T follicular helper cell (primary cell): ENCODE measurements around the gene SLC38A3.

Experiments used
- DNase-seq: peaks from one replicate; pipeline ENCODE4 v3.0.0-alpha.2; 2020; ENCODE audit warnings: low read depth

The SLC38A3 gene

DNA sequence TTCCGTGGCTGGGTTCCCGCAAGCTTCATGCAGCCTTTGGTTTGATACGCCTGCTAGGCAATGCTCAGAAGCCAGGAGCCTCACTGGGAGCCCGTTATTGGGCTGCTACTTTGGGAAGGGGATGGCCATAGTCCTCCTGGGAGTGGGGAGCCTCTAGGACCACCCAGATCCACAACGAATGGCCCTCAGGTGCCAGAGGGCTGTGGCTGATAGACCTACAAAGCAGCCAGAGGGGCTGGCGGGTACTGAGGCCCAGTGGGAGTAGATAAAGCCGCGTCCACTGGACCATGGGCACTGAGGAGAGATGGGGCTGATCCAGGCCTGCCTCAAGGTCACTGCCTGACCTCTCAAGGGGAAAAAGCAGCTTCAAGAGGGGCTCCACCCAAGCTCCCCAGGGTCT lies 12.9 kb upstream of the SLC38A3 start:
- DNase-seq = no peak

GRCh38 chr3:50192689-50193141 lies 12.4 kb upstream of the SLC38A3 start:
- peak; percentile 76 for DNase-seq

- no peak for DNase-seq
Observed at GRCh38 chr3:50193286-50193685, 11.8 kb upstream of the SLC38A3 start.

DNA sequence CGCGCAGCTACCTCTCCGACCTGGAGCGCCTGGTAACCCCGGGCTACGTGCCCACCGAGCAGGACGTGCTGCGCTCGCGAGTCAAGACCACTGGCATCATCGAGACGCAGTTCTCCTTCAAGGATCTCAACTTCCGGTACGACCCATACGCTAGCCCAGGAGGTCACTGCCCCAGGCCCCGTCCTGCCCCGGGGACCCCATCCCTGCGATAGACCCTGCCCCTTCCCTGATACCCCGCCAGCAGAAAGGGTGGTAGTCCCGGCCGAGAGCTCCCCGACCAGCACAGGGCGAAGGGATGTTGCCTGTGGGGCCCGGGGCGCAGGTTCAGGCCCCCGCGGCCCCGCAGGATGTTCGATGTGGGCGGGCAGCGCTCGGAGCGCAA lies 11.3 kb upstream of the SLC38A3 start:
- no peak for DNase-seq

- DNase-seq = peak; percentile 84
Observed at GRCh38 chr3:50194128-50194902, 10.8 kb upstream of the SLC38A3 start.

DNA sequence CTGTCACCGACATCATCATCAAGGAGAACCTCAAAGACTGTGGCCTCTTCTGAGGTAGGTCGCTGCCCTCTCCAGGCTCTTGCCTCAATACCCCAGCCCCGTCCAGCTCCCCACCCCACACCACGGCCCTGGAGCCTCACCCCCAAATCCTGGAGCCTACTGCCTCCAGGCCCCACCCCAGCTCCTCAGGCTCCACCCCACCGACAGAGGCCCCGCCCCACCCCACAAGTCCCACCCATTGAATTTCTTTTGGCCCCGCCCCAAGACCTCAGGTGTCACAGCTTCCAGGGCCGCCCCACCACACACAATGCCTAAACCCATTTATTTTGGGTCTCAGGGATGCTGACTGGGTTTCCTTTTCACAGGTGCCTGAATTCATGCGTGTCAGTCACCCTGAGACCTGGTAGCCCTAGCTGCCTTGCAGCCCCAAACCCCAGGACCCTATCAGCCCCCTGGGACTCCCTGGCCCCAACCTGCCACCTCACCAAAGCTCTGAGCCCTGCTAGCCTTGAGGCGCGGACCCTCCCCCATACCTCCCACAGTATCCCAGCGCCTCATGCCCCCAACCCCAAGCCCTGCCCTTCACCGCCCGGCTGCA lies 10.1 kb upstream of the SLC38A3 start:
- no peak for DNase-seq

DNA sequence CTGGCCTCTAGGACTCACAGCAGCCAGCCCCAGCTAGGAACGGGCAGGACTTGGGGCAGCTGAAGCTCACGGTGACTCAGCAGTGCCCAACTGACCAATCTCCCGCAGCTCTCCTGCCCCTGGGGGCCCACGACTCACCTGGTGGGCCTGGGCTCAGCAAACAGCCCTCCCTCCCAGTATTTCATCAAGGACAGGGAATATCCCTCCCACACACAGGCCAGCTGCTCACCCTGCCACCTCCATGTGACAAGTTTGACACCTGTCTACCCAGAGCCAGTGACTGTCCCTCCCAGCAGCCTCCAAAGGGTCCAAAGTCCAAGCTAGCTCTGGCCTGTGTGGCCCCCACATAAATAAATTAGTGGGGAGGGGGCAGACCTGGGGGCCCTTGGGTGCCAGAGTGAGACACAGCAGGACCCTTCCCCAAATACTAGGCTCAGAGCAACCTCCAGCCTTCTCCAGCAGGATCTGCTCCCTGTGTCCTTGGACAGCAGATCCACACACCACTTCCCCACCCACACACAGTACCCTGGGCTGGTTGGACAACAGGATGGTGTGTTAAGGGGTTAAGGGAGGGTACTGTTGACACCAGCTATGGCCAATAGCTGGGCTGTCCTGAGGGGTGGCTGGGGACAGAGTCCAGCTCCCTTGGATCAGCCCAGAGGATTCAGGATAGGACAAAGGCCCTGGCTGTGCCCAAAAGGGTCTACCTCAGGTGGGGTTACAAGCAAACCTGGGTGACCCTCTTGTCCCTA lies 9.4 kb upstream of the SLC38A3 start:
- DNase-seq = no peak

DNA sequence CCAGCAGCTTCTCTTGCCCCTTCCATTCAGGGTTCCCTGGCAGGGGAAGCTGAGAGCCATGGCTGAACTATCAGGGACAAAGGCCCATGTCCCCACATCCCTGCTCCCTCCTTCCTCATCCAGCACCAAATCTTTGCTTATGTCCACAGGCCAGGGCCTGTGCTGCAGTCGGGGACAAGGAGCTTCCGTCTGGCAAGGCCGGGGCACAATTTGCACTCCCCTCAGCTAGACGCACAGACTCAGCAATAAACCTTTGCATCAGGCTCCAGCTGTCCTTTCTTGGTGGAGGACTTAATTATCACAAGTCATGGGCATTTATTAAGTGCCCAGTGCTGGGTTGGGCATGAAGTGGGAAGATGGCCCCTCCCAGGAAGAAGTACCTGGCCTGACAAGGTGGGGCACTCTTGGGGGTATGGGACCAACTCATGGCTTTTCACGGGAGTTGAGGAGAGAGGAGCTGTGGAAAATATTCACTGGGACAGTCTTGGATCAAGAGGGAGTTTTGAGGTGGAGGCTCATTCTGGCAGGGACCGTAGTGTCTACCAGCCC lies 8.7 kb upstream of the SLC38A3 start:
- no peak for DNase-seq

- DNase-seq = no peak
Observed at GRCh38 chr3:50201573-50202315, 3.3 kb upstream of the SLC38A3 start.

DNA sequence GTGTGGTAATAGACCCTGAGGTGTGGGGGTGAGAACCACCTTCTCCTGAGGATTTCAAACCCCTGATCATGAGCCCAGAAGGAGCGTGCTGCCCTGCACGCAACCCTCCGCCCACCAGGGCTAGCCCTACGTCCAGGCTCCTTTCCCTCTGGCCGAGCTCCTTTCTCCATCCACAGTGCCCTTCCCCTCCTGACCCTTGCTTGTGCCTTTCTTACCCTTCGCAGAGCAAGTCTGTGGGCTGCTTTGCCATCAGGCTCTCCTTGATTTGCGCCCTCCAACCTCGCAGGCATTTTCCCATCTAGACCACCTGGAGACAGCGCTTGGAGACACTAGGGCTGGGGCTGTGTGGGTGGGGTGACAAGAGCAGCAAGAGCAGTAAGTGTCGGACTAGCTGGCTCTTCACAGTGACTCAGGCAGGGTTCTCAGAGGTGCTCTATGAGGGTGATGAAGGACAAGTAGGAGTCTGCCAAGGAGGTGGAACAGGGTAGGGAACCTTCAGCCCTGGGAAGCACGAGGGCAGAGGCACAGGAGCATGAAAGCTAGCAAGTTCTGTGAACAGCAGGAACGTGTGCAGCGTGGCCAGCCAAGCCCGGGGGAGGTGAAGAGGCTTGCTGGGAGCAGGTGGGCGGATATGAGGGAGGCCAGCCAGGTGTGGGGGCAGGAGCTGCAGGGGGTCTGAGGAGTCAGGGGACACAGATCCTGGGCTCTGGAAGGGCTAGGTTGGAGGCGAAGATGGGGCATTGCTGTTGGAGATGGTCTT lies 2.5 kb upstream of the SLC38A3 start:
- no peak for DNase-seq

DNA sequence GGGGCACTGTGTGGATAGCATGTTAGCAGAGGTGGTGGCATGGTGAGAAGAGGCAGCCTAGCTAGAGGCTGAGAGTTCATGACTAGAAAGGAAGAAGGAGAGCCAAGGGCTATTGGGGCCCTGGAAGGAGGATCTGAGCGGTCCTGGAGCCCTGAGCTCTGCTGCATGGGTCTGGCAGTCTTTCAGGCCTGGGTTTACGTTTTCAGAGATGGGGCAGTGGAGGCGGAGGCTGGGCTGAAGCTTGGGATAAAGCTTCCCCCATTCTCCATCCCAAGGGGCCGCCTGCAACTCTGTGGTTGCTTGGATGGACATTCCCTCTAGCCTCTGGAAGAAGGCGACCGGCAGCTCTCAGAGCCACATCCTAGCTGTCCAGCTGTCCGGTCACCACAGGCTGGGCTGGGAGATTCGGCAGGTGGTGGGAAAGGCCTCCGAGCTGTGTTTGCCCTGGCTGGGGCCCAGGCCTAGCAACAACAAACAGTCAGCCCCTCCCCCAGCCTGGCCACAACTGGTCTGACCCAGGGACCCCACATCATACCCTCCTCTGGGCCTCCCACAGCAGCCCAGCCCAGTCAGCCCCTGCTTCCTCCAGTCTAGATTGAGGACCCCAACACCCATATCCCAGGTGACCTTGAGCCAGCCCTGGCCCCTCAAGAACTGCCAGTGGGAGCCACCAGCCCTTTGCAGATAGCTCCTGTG lies 1.8 kb upstream of the SLC38A3 start:
- DNase-seq = no peak

- DNase-seq = no peak
Observed at GRCh38 chr3:50203809-50204803, 965 bp upstream of the SLC38A3 start.

- DNase-seq = no peak
Observed at GRCh38 chr3:50205413-50206276, 574 bp downstream of the SLC38A3 start.

- DNase-seq = no peak
Observed at GRCh38 chr3:50207359-50208042, 2.4 kb downstream of the SLC38A3 start.

DNA sequence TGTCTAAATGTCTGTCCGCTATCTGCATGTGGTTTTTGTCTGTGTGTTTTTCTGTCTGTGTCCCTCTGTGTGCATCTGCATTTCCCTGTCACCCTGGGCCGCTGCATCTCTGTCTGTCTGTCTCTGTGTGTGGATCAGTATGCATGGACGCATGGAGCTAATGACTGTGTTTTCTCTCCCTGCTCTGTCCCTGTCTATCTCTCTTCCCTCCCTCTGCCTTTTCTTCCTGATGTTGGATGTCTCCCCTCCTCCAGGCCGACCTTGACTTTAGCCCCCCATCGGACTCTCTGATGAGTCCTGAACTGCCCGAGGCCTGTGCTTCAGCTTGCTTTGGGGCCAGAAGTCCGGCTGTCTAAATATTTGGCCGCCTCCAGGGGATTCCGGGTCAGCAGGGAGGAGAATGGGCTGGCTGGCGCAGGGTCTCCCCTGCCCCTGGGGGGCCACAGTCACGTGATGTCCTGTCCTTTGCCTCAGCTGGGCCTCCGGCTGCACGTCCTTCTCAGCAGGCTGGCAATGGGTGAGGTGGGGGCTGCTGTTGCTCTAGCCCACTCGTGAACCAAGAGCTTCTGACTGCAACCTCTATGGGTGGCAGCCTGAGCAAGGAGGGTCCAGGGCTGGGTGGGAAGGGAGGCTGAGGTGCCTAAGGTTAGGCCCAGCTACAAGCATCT lies 3.7 kb downstream of the SLC38A3 start:
- no peak for DNase-seq

DNA sequence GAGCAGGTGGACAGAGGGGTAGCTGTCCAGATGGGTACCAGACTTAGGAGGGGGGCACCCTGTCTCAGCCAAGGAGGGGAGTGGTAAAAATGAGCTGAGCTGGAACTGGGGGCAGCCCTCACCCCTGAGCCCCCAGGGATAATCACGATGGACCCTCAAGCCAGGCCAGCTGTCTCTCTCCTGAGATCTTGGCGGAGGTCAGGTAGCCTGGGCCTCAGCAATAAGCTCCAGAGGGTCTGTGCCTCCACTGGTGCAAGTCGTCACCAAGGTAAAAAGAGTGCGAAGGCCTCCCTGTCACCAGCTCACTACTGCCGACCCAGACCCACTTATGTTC lies 5.1 kb downstream of the SLC38A3 start:
- no peak for DNase-seq
